Neural progenitor cell (in vitro differentiated cells): ENCODE data around the gene SLC43A3. TPM values are rescaled to one million over a fixed set of nuclear protein-coding genes. Genes with fewer than 3 reads are reported as not detected.

Source experiments
- DNase-seq: peaks from one replicate; pipeline ENCODE4 v3.0.0-alpha.2; 2016; ENCODE audit warnings: low spot score
- H2AFZ ChIP-seq: fragments of 200-600 bp; sonication (generic); replicated peaks from 2 replicates; pipeline ENCODE4 v1.6.1; 2016; ENCODE audit warnings: antibody characterized with exemption
- H3F3A ChIP-seq: fragments of 200-600 bp; sonication (generic); 2 replicates; pipeline ENCODE4 v1.6.1; 2016; ENCODE audit warnings: antibody characterized with exemption, low read depth
- H3K27ac ChIP-seq: fragments of 200-600 bp; sonication (generic); 2 replicates; pipeline ENCODE4 v1.5.1; 2016; ENCODE audit warnings: mild to moderate bottlenecking
- H3K27me3 ChIP-seq: fragments of 200-600 bp; sonication (generic); 2 replicates; pipeline ENCODE4 v1.6.1; 2016; ENCODE audit warnings: mild to moderate bottlenecking, moderate library complexity
- H3K36me3 ChIP-seq: fragments of 200-600 bp; sonication (generic); 2 replicates; pipeline ENCODE4 v1.5.1; 2016
- H3K4me1 ChIP-seq: fragments of 200-600 bp; sonication (generic); 2 replicates; pipeline ENCODE4 v1.6.1; 2016; ENCODE audit warnings: mixed run types
- H3K4me2 ChIP-seq: fragments of 200-600 bp; sonication (generic); 2 replicates; pipeline ENCODE4 v1.6.1; 2016
- H3K4me3 ChIP-seq: fragments of 200-600 bp; sonication (generic); 2 replicates; pipeline ENCODE4 v1.5.1; 2016
- H3K79me2 ChIP-seq: fragments of 200-600 bp; sonication (generic); 2 replicates; pipeline ENCODE4 v1.6.1; 2016; ENCODE audit warnings: low read depth
- H3K9ac ChIP-seq: fragments of 200-600 bp; sonication (generic); 2 replicates; pipeline ENCODE4 v1.6.1; 2016
- H3K9me3 ChIP-seq: fragments of 200-600 bp; sonication (generic); 2 replicates; pipeline ENCODE4 v1.5.1; 2016; ENCODE audit warnings: low read depth
- H4K20me1 ChIP-seq: fragments of 200-600 bp; sonication (generic); 2 replicates; pipeline ENCODE4 v1.6.1; 2016; ENCODE audit warnings: low read depth
- H3K27ac Mint-ChIP-seq: 3 replicates; pipeline ENCODE4 v1.8.0; 2021; ENCODE audit warnings: mixed read lengths
- H3K27me3 Mint-ChIP-seq: 2 replicates; pipeline ENCODE4 v1.8.0; 2022; ENCODE audit warnings: low read depth, mild to moderate bottlenecking, inconsistent platforms, moderate library complexity, mixed read lengths; ENCODE audit not compliant: insufficient read depth
- H3K36me3 Mint-ChIP-seq: 3 replicates; pipeline ENCODE4 v1.8.0; 2021; ENCODE audit warnings: mixed read lengths
- H3K4me1 Mint-ChIP-seq: 3 replicates; pipeline ENCODE4 v1.8.0; 2021; ENCODE audit warnings: mixed read lengths
- H3K4me3 Mint-ChIP-seq: 3 replicates; pipeline ENCODE4 v1.8.0; 2021; ENCODE audit warnings: mild to moderate bottlenecking, moderate library complexity, mixed read lengths
- H3K9me3 Mint-ChIP-seq: 3 replicates; pipeline ENCODE4 v1.8.0; 2020; ENCODE audit warnings: mixed read lengths
- CTCF ChIP-seq: fragments of 200-600 bp; sonication (generic); IDR thresholded peaks from 2 replicates; pipeline ENCODE4 v1.5.1; 2017; ENCODE audit warnings: antibody characterized with exemption, mild to moderate bottlenecking
- EZH2 ChIP-seq: fragments of 200-600 bp; sonication (generic); IDR thresholded peaks from 2 replicates; pipeline ENCODE4 v1.6.1; 2017; ENCODE audit warnings: antibody characterized with exemption, mild to moderate bottlenecking, moderate library complexity
- EZH2phosphoT487 ChIP-seq: fragments of 200-600 bp; sonication (generic); IDR thresholded peaks from 2 replicates; pipeline ENCODE4 v1.6.1; 2017; ENCODE audit warnings: antibody characterized with exemption
- total RNA-seq: library from RNA; depleted of rRNA; stranded (reverse); fragments of >200 nt; gene quantifications from 2 replicates; pipeline ENCODE4 v1.2.3, GENCODE V29; 2015; ENCODE audit warnings: low replicate concordance

SLC43A3 gene
- total RNA-seq, 1 donor from 2014 or later = 5.6 TPM

GRCh38 chr11:57461841-57462489 lies 35.0 kb upstream of the SLC43A3 start:
- H3K27ac Mint-ChIP-seq = no peak overlapping the region
- H3K4me1 Mint-ChIP-seq = peaks cover 43% of the 10 kb centered on the region
- TF ChIP-seq EZH2phosphoT487 (no peak), CTCF (no peak), EZH2 (no peak)
- Histone ChIP-seq H4K20me1 (peaks cover 20% of the 10 kb centered on the region), H3K36me3 (no peaks in the 10 kb centered on the region), H3K27me3 (peaks cover 65% of the 10 kb centered on the region), H3K4me2 (peak overlapping the region; percentile 98), H3F3A (peaks cover 21% of the 10 kb centered on the region), H2AFZ (no peak overlapping the region), H3K79me2 (no peaks in the 10 kb centered on the region), H3K4me1 (peaks cover 37% of the 10 kb centered on the region), H3K9ac (no peak overlapping the region), H3K4me3 (no peak overlapping the region), H3K9me3 (no peaks in the 10 kb centered on the region), H3K27ac (no peak overlapping the region)
- peaks cover 37% of the 10 kb centered on the region for H3K27me3 Mint-ChIP-seq
- H3K36me3 Mint-ChIP-seq = no peaks in the 10 kb centered on the region
- no peaks in the 10 kb centered on the region for H3K9me3 Mint-ChIP-seq
- peak overlapping the region; percentile 84 for H3K4me3 Mint-ChIP-seq
- DNase-seq = no peak

GRCh38 chr11:57460758-57461749 lies 34.1 kb upstream of the SLC43A3 start:
- Histone ChIP-seq H3K4me2 (peak overlapping the region; percentile 98), H3K4me1 (peaks cover 37% of the 10 kb centered on the region), H3K9me3 (no peaks in the 10 kb centered on the region), H3K36me3 (no peaks in the 10 kb centered on the region), H3K27me3 (peaks cover 75% of the 10 kb centered on the region), H3F3A (peaks cover 21% of the 10 kb centered on the region), H3K79me2 (no peaks in the 10 kb centered on the region), H3K27ac (no peak overlapping the region), H4K20me1 (peaks cover 20% of the 10 kb centered on the region), H2AFZ (peak overlapping the region; percentile 80), H3K4me3 (peak overlapping the region; percentile 66), H3K9ac (no peak overlapping the region)
- TF ChIP-seq EZH2 (no peak), CTCF (no peak), EZH2phosphoT487 (no peak)
- Mint-ChIP-seq H3K27me3 (peaks cover 37% of the 10 kb centered on the region), H3K9me3 (no peaks in the 10 kb centered on the region), H3K36me3 (no peaks in the 10 kb centered on the region), H3K4me3 (peak overlapping the region; percentile 84), H3K27ac (no peak overlapping the region), H3K4me1 (peaks cover 43% of the 10 kb centered on the region)
- peak; percentile 61 for DNase-seq

- peaks cover 20% of the 10 kb centered on the region for H4K20me1 ChIP-seq
- H3K36me3 ChIP-seq = no peaks in the 10 kb centered on the region
- no peaks in the 10 kb centered on the region for H3K9me3 ChIP-seq
- H3K4me3 ChIP-seq = peak within 1 kb of the TSS; percentile 66
- Mint-ChIP-seq H3K9me3 (no peaks in the 10 kb centered on the region), H3K27ac (no peak within 1 kb of the TSS), H3K27me3 (peaks cover 36% of the 10 kb centered on the region), H3K4me3 (peak within 1 kb of the TSS; percentile 91), H3K4me1 (peaks cover 43% of the 10 kb centered on the region), H3K36me3 (no peaks in the 10 kb centered on the region)
- H3K27ac ChIP-seq = no peak within 1 kb of the TSS
- peaks cover 83% of the 10 kb centered on the region for H3K27me3 ChIP-seq
- H3K9ac ChIP-seq = no peak within 1 kb of the TSS
- peak within 1 kb of the TSS; percentile 98 for H3K4me2 ChIP-seq
- peak; percentile 91 for DNase-seq
- peaks cover 17% of the 10 kb centered on the region for H3F3A ChIP-seq
- H3K79me2 ChIP-seq = no peaks in the 10 kb centered on the region
- H2AFZ ChIP-seq = peak within 1 kb of the TSS; percentile 80
- peaks cover 37% of the 10 kb centered on the region for H3K4me1 ChIP-seq
- TF ChIP-seq CTCF (peak; percentile 59), EZH2 (no peak)
These were observed 33.3 kb upstream of the SLC43A3 start, which contains the start of gene RTN4RL2 for GRCh38 chr11:57460022-57460757. Gene RTN4RL2 (plus strand): TSS chr11:57460528. CDS start chr11:57460866, 338 bp downstream.
